Fibroblast of the aortic adventitia (primary cell): ENCODE measurements around the gene LEPROT. TPM values are rescaled to one million over a fixed set of nuclear protein-coding genes. Genes with fewer than 3 reads are reported as not detected.
A peak's percentile ranks its signal among the peaks of the same experiment; 100 is the strongest.
"Not testable (repeated sequence)": the region's sequence is repeated elsewhere in the genome, so short reads cannot be mapped to it uniquely, and the experiment has no call there.

Source experiments
- DNase-seq: peaks from one replicate; pipeline ENCODE4 v3.0.0-alpha.2; 2010; ENCODE audit warnings: low read depth
- H3K4me3 ChIP-seq: 2 replicates; pipeline ENCODE4 v1.5.1; 2011; ENCODE audit warnings: low read depth, mild to moderate bottlenecking, control low read depth, low read length, moderate library complexity
- total RNA-seq: library from RNA; depleted of rRNA; stranded (reverse); fragments of >200 nt; gene quantifications from 2 replicates; pipeline ENCODE4 v1.2.3, GENCODE V29; 2012; ENCODE audit warnings: low replicate concordance
- TF ChIP-seq, protein P1 (sequence below): IDR thresholded peaks from 2 replicates; pipeline ENCODE4 v1.5.1; 2011; ENCODE audit warnings: mild to moderate bottlenecking, low read length, control low read depth, inconsistent platforms; ENCODE audit not compliant: insufficient read depth

LEPROT gene, protein sequence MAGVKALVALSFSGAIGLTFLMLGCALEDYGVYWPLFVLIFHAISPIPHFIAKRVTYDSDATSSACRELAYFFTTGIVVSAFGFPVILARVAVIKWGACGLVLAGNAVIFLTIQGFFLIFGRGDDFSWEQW
- total RNA-seq, result 32.6 and 65.4 TPM in 2 replicates

DNA sequence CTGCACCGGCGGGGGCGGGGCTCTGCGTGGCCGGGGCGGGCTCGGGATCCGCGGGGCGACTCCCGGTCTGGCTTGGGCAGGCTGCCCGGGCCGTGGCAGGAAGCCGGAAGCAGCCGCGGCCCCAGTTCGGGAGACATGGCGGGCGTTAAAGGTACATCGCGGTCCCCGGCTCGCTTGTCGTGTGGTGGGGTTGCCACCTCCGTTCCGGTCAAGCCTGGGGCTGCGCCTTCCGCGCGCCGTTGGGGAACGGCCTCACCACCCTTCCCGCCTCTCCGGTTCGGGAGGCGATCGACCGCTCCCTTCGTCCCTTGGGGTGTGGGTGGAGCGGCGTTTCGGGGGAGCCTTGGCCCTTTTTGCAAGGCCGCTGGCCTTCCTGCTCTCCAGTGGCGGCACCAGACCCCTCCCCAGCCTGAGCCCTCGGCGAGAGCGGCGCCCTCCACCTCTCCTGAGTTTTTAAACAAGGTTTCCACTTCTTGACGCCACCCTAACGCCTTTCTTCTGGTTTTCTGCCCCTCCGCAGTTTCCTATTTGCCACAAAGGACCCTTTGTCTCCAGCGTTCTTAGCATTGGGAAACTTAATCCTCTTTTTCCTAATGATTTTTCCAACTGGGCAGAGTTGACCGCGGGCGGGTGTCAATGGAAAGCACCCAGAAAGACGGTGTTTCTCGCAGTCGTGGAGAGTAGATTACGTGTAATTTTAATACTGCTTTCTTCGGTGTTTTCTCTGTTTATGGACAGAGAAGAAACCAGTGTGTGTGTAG, at the start of gene LEPROT, which contains the start of gene LEPR:
LEPROT (plus strand) TSS at position 79 of the 761 bp plus-strand sequence; CDS start at position 136, 57 bp downstream.
LEPR (plus strand) TSS at position 79 of the 761 bp plus-strand sequence. CDS start 144,898 bp downstream, outside the sequence.
- no peak for DNase-seq

DNA sequence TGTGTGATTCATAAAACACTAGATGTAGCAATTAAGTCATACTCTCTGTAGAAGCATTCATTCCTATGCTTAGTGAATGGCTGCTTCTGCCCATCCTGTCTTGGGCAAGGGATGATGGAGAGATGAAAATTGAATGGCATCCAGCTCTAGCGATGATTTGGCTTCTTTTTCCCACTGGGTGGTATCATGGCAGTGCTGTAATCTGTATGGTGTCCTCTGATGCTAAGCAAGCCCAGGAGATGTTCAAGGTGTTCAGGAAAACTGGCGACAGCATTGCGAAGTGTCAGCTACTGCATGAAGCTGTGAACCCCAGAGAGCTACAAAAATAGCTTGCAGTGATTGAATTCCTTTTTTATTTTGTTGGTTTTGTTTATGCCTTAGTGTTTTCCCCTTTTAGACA, 48.9 kb upstream of the LEPROT start:
- TF ChIP-seq, protein P1, sequence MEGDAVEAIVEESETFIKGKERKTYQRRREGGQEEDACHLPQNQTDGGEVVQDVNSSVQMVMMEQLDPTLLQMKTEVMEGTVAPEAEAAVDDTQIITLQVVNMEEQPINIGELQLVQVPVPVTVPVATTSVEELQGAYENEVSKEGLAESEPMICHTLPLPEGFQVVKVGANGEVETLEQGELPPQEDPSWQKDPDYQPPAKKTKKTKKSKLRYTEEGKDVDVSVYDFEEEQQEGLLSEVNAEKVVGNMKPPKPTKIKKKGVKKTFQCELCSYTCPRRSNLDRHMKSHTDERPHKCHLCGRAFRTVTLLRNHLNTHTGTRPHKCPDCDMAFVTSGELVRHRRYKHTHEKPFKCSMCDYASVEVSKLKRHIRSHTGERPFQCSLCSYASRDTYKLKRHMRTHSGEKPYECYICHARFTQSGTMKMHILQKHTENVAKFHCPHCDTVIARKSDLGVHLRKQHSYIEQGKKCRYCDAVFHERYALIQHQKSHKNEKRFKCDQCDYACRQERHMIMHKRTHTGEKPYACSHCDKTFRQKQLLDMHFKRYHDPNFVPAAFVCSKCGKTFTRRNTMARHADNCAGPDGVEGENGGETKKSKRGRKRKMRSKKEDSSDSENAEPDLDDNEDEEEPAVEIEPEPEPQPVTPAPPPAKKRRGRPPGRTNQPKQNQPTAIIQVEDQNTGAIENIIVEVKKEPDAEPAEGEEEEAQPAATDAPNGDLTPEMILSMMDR, result no peak
- DNase-seq, result no peak
- H3K4me3 ChIP-seq, result no peak overlapping the region

More for the DNA sequence above, at the start of gene LEPROT, which contains the start of gene LEPR:
- H3K4me3 ChIP-seq, result peak within 1 kb of the TSS; percentile 84
- TF ChIP-seq, protein P1, result no peak

DNA sequence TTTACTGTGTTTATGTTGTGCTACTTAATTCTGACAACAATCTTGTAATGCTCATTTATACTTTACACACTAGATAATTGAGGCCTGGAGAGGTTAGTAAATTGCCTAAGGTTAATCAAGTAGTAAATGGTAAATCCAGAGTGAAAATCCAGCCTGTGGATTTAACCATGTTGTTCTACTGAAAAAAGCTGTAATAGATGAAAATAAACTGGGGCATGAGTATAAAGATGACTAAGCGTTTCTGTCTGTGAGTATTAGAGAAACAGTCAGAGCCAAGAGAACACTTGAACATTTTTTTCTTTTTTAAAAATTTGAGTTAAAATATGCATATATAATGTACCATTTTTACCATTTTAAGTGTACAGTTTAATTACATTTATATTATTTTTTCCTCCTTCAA, 47.9 kb upstream of the LEPROT start:
- TF ChIP-seq, protein P1, result no peak
- DNase-seq, result no peak
- no peak overlapping the region for H3K4me3 ChIP-seq

DNA sequence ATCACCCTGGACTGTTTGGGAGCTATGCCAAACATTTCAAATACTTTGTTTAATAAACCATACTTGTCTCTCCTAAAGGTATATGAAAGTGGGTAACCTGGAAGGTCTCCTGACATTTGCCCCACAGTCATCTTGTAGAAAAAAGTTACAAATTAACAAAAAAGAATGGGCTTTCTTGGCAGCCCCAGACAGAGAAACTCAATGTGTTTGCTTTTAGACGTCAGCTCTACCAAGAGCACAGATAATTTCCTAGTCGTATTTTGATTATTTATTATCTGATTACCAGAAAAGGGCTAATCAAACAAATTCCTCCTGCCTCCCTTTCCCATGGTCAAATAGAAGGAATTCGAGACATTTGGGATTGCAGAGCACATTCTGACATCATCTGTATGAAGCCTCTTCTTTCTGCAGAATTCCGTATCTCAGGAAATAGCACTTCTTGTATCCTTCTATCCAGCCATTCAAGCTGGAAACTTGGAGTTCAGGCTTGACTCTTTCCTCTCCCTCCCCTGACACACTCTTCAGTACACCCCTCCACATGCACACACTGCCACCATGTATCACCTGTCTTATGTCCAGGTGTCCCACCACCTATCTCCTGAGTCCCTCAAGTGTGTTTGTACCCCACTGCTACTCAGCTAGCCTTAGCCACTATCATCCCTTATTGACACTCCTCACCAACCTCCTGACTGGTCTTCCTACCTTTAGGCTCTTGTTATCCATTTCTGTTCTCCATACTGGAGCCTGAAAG, 42.8 kb upstream of the LEPROT start:
- no peak for DNase-seq
- TF ChIP-seq, protein P1, result no peak
- no peak overlapping the region for H3K4me3 ChIP-seq

DNA sequence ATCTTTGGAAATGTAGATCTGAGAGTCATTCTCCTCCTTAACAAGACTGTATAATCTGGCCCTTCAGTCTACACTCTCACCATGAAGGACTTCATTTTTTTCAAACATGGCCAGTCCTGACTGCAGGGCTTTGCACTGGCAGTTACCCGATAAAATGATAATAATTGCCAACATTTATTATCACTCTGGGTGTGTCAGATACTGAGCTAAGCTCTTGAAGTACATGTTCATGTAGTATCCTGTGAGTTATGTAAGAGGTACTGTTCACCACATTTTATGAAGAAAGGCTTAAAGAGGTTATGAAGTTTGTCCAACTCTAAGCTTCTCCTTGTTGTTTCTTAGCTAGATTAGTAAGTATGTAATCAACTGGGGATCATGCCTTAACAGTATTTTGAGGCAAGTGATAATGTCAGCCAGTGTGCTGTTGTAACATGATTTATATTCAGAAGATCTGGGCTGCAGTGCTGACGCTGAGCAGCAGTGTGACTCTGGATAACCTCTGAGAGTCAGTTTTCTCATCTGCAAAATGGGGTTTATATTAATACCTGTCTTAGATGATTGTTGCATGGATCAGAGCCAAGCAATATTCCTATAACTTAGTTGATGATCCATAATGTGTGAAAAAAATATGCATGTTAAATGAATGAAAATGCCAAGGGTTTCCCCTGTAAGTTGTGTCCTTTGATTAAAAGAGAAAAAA, 42.1 kb upstream of the LEPROT start:
- no peak overlapping the region for H3K4me3 ChIP-seq
- no peak for DNase-seq
- TF ChIP-seq, protein P1, result no peak

DNA sequence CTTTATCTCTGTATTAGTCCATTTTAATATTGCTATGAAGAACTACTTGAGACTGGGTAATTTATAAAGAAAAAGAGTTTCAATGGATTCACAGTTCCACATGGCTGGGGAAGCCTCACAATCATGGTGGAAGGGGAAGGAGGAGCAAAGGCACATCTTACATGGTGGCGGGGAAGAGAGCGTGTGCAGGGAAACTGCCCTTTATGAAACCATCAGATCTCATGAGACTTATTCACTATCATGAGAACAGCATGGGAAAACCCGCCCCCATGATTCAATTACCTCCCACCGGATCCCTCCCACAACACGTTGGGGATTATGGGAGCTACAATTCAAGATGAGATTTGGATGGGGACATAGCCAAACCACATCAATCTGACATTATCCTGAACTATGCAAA, 36.0 kb upstream of the LEPROT start:
- not testable (repeated sequence) for DNase-seq, H3K4me3 ChIP-seq
